GM23338 (cell line): ENCODE data around the gene MSH2. TPM values are rescaled to one million over a fixed set of nuclear protein-coding genes. Genes with fewer than 3 reads are reported as not detected.
"Not testable (repeated sequence)": the region's sequence is repeated elsewhere in the genome, so short reads cannot be mapped to it uniquely, and the experiment has no call there.

Experiments used
- ATAC-seq: fragments of 200-7000 bp; cut with Tn5 transposase; 3 replicates; pipeline ENCODE4 v1.9.1; 2020
- DNase-seq: peaks from one replicate; pipeline ENCODE4 v3.0.0-alpha.2; 2015; ENCODE audit warnings: low spot score
- H2AFZ ChIP-seq: fragments of 200-600 bp; sonication (generic); 2 replicates; pipeline ENCODE4 v1.8.0; 2016; ENCODE audit warnings: antibody characterized with exemption, mild to moderate bottlenecking, moderate library complexity
- H3F3A ChIP-seq: fragments of 200-600 bp; sonication (generic); replicated peaks from 2 replicates; pipeline ENCODE4 v1.8.0; 2017; ENCODE audit warnings: antibody characterized with exemption, mixed run types, low read depth
- H3K27ac ChIP-seq: fragments of 200-600 bp; sonication (generic); 2 replicates; pipeline ENCODE4 v1.6.1; 2016; ENCODE audit warnings: low read depth
- H3K27me3 ChIP-seq: fragments of 200-600 bp; sonication (generic); 2 replicates; pipeline ENCODE4 v1.8.0; 2016; ENCODE audit warnings: mild to moderate bottlenecking, mixed run types, moderate library complexity; ENCODE audit not compliant: insufficient read depth
- H3K36me3 ChIP-seq: fragments of 200-600 bp; sonication (generic); 2 replicates; pipeline ENCODE4 v1.8.0; 2016; ENCODE audit warnings: mild to moderate bottlenecking; ENCODE audit not compliant: insufficient read depth
- H3K4me1 ChIP-seq: fragments of 200-600 bp; sonication (generic); 2 replicates; pipeline ENCODE4 v1.8.0; 2016; ENCODE audit warnings: mild to moderate bottlenecking, moderate library complexity; ENCODE audit not compliant: insufficient read depth
- H3K4me2 ChIP-seq: fragments of 200-600 bp; sonication (generic); 2 replicates; pipeline ENCODE4 v1.7.1; 2017; ENCODE audit warnings: mixed run types
- H3K4me3 ChIP-seq: fragments of 200-600 bp; sonication (generic); 2 replicates; pipeline ENCODE4 v1.6.1; 2016; ENCODE audit warnings: mixed run types
- H3K79me2 ChIP-seq: fragments of 200-600 bp; sonication (generic); replicated peaks from 2 replicates; pipeline ENCODE4 v1.8.0; 2017; ENCODE audit warnings: mild to moderate bottlenecking; ENCODE audit not compliant: insufficient read depth
- H3K9me2 ChIP-seq: fragments of 200-600 bp; sonication (generic); 2 replicates; pipeline ENCODE4 v1.8.0; 2017; ENCODE audit not compliant: insufficient read depth
- H4K20me1 ChIP-seq: fragments of 200-600 bp; sonication (generic); replicated peaks from 2 replicates; pipeline ENCODE4 v1.8.0; 2017; ENCODE audit warnings: mild to moderate bottlenecking; ENCODE audit not compliant: insufficient read depth
- H3K27ac Mint-ChIP-seq: 2 replicates; pipeline ENCODE4 v1.8.0; 2020; ENCODE audit warnings: inconsistent platforms, mild to moderate bottlenecking, moderate library complexity, mixed read lengths
- H3K27me3 Mint-ChIP-seq: 3 replicates; pipeline ENCODE4 v1.8.0; 2022; ENCODE audit warnings: low read depth, mild to moderate bottlenecking, moderate library complexity, mixed read lengths, inconsistent platforms; ENCODE audit not compliant: insufficient read depth, poor library complexity
- H3K36me3 Mint-ChIP-seq: 3 replicates; pipeline ENCODE4 v1.8.0; 2021; ENCODE audit warnings: low read depth, mild to moderate bottlenecking, inconsistent platforms, moderate library complexity, mixed read lengths
- H3K4me1 Mint-ChIP-seq: 3 replicates; pipeline ENCODE4 v1.8.0; 2020; ENCODE audit warnings: mild to moderate bottlenecking, inconsistent platforms, mixed read lengths
- H3K4me3 Mint-ChIP-seq: 3 replicates; pipeline ENCODE4 v1.8.0; 2021; ENCODE audit warnings: moderate library complexity, mild to moderate bottlenecking, inconsistent platforms, mixed read lengths
- H3K9me3 Mint-ChIP-seq: 3 replicates; pipeline ENCODE4 v1.8.0; 2020; ENCODE audit warnings: moderate library complexity, mild to moderate bottlenecking, inconsistent platforms, mixed read lengths
- CREB1 ChIP-seq: fragments of 250-450 bp; sonication (Bioruptor Pico); IDR thresholded peaks from 2 replicates; pipeline ENCODE4 v1.5.0; 2020; ENCODE audit warnings: low read depth, mild to moderate bottlenecking, moderate library complexity
- EZH2 ChIP-seq: fragments of 200-600 bp; sonication (generic); IDR thresholded peaks from one replicate; pipeline ENCODE4 v1.8.0; 2017; ENCODE audit warnings: antibody characterized with exemption, mild to moderate bottlenecking, low read depth; ENCODE audit not compliant: unreplicated experiment
- EZH2phosphoT487 ChIP-seq: fragments of 200-600 bp; sonication (generic); IDR thresholded peaks from one replicate; pipeline ENCODE4 v1.8.1; 2018; ENCODE audit warnings: antibody characterized with exemption; ENCODE audit not compliant: unreplicated experiment
- JUNB ChIP-seq: IDR thresholded peaks from one replicate; pipeline ENCODE4 v1.6.1; 2016; ENCODE audit warnings: antibody characterized with exemption; ENCODE audit not compliant: unreplicated experiment
- NANOG ChIP-seq: IDR thresholded peaks from 2 replicates; pipeline ENCODE4 v1.6.1; 2016; ENCODE audit warnings: antibody characterized with exemption, borderline replicate concordance
- POLR2AphosphoS5 ChIP-seq: IDR thresholded peaks from 2 replicates; pipeline ENCODE4 v1.6.1; 2016; ENCODE audit warnings: antibody characterized with exemption, low read depth
- STAT1 ChIP-seq: IDR thresholded peaks from one replicate; pipeline ENCODE4 v1.6.1; 2016; ENCODE audit warnings: antibody characterized with exemption; ENCODE audit not compliant: unreplicated experiment
- ZNF114 ChIP-seq: fragments of 250-450 bp; sonication (Bioruptor Pico); IDR thresholded peaks from 2 replicates; pipeline ENCODE4 v1.5.0; 2020; ENCODE audit warnings: mild to moderate bottlenecking, moderate library complexity
- ZNF331 ChIP-seq: fragments of 250-450 bp; sonication (Bioruptor Pico); IDR thresholded peaks from 2 replicates; pipeline ENCODE4 v1.5.0; 2020; ENCODE audit warnings: low read depth, mild to moderate bottlenecking, moderate library complexity
- polyA plus RNA-seq: library from polyadenylated mRNA; unstranded; fragments of >200 nt; fragmentation: Nextera tagmentation; extraction: Ambion mirVana; gene quantifications from 2 replicates; pipeline ENCODE4 v1.2.1, GENCODE V29; 2016
- total RNA-seq: library from RNA; depleted of rRNA; stranded (reverse); fragments of >200 nt; shearing (Covaris generic); gene quantifications from 2 replicates; pipeline ENCODE4 v1.2.3, GENCODE V29; 2014
- TF ChIP-seq, protein P1 (sequence below): fragments of 250-450 bp; sonication (Bioruptor Pico); IDR thresholded peaks from 2 replicates; pipeline ENCODE4 v1.5.0; 2020; ENCODE audit warnings: mild to moderate bottlenecking, moderate library complexity
- TF ChIP-seq, protein P2 (sequence below), 2 experiments: fragments of 200-600 bp in 1 of 2; sonication (generic) in 1 of 2; conservative IDR thresholded peaks; 2 replicates each; pipeline versions ENCODE4 v1.5.1 to v1.6.1; 2016 to 2017; ENCODE audit warnings: antibody characterized with exemption in 2 of 2, low read depth in 2 of 2, mild to moderate bottlenecking in 2 of 2, moderate library complexity in 1 of 2
- TF ChIP-seq, protein P3 (sequence below): IDR thresholded peaks from 2 replicates; pipeline ENCODE4 v1.6.1; 2016; ENCODE audit warnings: antibody characterized with exemption

The MSH2 gene
- total and polyA plus RNA-seq, 2 experiments from 2014 or later = 156 to 249 TPM

DNA sequence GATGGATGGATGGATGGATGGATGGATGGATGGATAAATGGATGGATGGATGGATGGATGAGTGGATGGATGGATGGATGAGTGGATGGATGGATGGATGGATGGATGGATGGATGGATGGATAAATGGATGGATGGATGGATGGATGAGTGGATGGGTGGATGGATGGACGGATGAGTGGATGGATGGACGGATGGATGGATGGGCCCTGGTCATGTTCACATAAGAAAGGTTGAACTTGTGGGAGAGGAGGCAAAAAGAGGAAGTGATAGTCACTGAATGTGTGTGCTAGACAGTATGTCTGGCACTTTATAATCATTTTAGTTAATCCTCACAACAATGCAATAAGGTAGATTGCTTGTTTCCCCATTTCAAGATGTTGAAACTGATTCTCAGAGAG, 99.5 kb downstream of the MSH2 start:
- not testable (repeated sequence) for H2AFZ ChIP-seq, H3K4me1 Mint-ChIP-seq, H3K4me1 ChIP-seq, H3K9me2 ChIP-seq, H3K79me2 ChIP-seq, H3K4me2 ChIP-seq, H3K36me3 ChIP-seq, H3K4me3 ChIP-seq, H3K27ac Mint-ChIP-seq, H3K27ac ChIP-seq, H3F3A ChIP-seq, DNase-seq, H4K20me1 ChIP-seq, H3K27me3 Mint-ChIP-seq, ATAC-seq, H3K4me3 Mint-ChIP-seq, H3K27me3 ChIP-seq
- Mint-ChIP-seq H3K36me3 (peaks cover 57% of the 10 kb centered on the region), H3K9me3 (peaks cover 57% of the 10 kb centered on the region)

DNA sequence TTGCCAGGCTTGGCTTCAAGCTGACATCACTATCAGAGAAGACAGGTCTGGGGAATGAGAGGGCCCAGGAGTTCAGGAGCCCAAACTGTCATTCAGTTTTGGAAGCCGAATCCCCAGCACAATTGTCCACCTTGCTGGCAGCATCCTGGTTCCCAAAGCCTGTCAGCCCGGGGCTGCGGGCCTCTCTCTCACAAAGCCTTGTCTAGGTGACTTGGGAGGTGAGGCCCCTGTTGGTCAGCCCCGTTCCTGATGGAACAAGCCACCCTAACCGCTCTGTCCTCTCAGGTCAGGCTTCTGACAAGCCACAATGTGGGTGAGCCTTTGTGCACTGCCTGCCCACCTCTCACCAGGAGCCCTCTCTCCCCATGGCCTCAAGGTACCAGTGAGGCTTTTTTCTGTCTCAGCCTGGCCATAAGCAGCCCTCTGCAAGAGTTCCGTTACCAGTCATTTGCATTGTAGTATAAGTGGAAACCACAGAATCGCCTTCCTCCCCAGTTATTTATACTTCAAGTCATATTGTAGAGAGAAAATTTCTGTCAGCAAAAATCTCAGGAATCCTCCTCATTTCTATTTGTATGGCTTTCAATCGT, 100.6 kb downstream of the MSH2 start:
- no peaks in the 10 kb centered on the region for H3K9me2 ChIP-seq
- no peaks in the 10 kb centered on the region for H4K20me1 ChIP-seq
- no peak for DNase-seq
- H3K36me3 ChIP-seq = peaks cover 7% of the 10 kb centered on the region; the same call in 1 of the 2 replicates
- no peaks in the 10 kb centered on the region for H3K27me3 ChIP-seq
- H3K27ac ChIP-seq = no peak overlapping the region
- Mint-ChIP-seq H3K36me3 (peaks cover 50% of the 10 kb centered on the region), H3K9me3 (peaks cover 50% of the 10 kb centered on the region), H3K4me3 (no peak overlapping the region), H3K27me3 (peaks cover 5% of the 10 kb centered on the region), H3K27ac (no peak overlapping the region), H3K4me1 (peaks cover 3% of the 10 kb centered on the region; the same call in 1 of the 3 replicates)
- no peak overlapping the region for H3K4me3 ChIP-seq
- no peaks in the 10 kb centered on the region for H3K79me2 ChIP-seq
- no peak overlapping the region for H3K4me2 ChIP-seq
- H3F3A ChIP-seq = no peaks in the 10 kb centered on the region
- no peaks in the 10 kb centered on the region for H3K4me1 ChIP-seq
- ATAC-seq = no peak
- no peak overlapping the region for H2AFZ ChIP-seq
- TF ChIP-seq, protein P1, sequence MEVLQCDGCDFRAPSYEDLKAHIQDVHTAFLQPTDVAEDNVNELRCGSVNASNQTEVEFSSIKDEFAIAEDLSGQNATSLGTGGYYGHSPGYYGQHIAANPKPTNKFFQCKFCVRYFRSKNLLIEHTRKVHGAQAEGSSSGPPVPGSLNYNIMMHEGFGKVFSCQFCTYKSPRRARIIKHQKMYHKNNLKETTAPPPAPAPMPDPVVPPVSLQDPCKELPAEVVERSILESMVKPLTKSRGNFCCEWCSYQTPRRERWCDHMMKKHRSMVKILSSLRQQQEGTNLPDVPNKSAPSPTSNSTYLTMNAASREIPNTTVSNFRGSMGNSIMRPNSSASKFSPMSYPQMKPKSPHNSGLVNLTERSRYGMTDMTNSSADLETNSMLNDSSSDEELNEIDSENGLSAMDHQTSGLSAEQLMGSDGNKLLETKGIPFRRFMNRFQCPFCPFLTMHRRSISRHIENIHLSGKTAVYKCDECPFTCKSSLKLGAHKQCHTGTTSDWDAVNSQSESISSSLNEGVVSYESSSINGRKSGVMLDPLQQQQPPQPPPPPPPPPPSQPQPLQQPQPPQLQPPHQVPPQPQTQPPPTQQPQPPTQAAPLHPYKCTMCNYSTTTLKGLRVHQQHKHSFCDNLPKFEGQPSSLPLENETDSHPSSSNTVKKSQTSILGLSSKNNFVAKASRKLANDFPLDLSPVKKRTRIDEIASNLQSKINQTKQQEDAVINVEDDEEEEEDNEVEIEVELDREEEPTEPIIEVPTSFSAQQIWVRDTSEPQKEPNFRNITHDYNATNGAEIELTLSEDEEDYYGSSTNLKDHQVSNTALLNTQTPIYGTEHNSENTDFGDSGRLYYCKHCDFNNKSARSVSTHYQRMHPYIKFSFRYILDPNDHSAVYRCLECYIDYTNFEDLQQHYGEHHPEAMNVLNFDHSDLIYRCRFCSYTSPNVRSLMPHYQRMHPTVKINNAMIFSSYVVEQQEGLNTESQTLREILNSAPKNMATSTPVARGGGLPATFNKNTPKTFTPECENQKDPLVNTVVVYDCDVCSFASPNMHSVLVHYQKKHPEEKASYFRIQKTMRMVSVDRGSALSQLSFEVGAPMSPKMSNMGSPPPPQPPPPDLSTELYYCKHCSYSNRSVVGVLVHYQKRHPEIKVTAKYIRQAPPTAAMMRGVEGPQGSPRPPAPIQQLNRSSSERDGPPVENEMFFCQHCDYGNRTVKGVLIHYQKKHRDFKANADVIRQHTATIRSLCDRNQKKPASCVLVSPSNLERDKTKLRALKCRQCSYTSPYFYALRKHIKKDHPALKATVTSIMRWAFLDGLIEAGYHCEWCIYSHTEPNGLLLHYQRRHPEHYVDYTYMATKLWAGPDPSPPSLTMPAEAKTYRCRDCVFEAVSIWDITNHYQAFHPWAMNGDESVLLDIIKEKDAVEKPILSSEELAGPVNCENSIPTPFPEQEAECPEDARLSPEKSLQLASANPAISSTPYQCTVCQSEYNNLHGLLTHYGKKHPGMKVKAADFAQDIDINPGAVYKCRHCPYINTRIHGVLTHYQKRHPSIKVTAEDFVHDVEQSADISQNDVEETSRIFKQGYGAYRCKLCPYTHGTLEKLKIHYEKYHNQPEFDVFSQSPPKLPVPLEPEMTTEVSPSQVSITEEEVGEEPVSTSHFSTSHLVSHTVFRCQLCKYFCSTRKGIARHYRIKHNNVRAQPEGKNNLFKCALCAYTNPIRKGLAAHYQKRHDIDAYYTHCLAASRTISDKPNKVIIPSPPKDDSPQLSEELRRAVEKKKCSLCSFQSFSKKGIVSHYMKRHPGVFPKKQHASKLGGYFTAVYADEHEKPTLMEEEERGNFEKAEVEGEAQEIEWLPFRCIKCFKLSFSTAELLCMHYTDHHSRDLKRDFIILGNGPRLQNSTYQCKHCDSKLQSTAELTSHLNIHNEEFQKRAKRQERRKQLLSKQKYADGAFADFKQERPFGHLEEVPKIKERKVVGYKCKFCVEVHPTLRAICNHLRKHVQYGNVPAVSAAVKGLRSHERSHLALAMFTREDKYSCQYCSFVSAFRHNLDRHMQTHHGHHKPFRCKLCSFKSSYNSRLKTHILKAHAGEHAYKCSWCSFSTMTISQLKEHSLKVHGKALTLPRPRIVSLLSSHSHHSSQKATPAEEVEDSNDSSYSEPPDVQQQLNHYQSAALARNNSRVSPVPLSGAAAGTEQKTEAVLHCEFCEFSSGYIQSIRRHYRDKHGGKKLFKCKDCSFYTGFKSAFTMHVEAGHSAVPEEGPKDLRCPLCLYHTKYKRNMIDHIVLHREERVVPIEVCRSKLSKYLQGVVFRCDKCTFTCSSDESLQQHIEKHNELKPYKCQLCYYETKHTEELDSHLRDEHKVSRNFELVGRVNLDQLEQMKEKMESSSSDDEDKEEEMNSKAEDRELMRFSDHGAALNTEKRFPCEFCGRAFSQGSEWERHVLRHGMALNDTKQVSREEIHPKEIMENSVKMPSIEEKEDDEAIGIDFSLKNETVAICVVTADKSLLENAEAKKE (CRISPR knock-in tag) = no peak
- TF ChIP-seq, protein P2, sequence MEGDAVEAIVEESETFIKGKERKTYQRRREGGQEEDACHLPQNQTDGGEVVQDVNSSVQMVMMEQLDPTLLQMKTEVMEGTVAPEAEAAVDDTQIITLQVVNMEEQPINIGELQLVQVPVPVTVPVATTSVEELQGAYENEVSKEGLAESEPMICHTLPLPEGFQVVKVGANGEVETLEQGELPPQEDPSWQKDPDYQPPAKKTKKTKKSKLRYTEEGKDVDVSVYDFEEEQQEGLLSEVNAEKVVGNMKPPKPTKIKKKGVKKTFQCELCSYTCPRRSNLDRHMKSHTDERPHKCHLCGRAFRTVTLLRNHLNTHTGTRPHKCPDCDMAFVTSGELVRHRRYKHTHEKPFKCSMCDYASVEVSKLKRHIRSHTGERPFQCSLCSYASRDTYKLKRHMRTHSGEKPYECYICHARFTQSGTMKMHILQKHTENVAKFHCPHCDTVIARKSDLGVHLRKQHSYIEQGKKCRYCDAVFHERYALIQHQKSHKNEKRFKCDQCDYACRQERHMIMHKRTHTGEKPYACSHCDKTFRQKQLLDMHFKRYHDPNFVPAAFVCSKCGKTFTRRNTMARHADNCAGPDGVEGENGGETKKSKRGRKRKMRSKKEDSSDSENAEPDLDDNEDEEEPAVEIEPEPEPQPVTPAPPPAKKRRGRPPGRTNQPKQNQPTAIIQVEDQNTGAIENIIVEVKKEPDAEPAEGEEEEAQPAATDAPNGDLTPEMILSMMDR (conservative IDR thresholded peaks at IDR 0.05; ENCODE audit: low read depth in 2 of 2) = no peak
- TF ChIP-seq, protein P3, sequence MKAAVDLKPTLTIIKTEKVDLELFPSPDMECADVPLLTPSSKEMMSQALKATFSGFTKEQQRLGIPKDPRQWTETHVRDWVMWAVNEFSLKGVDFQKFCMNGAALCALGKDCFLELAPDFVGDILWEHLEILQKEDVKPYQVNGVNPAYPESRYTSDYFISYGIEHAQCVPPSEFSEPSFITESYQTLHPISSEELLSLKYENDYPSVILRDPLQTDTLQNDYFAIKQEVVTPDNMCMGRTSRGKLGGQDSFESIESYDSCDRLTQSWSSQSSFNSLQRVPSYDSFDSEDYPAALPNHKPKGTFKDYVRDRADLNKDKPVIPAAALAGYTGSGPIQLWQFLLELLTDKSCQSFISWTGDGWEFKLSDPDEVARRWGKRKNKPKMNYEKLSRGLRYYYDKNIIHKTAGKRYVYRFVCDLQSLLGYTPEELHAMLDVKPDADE = no peak
- TF ChIP-seq NANOG (no peak), ZNF331 (no peak), JUNB (no peak), POLR2AphosphoS5 (no peak), EZH2 (no peak), EZH2phosphoT487 (no peak), STAT1 (no peak), ZNF114 (CRISPR knock-in tag) (no peak), CREB1 (no peak)
